ENCODE results near the gene DDIAS. TPM values are rescaled to one million over a fixed set of nuclear protein-coding genes. Genes with fewer than 3 reads are reported as not detected.
"Not testable (repeated sequence)": the region's sequence is repeated elsewhere in the genome, so short reads cannot be mapped to it uniquely, and the experiment has no call there.

The DDIAS gene
- total RNA-seq, 4 donors from 2014 or later = 0.27 to 0.83 (median 0.47) TPM; not detected in 1

DNA sequence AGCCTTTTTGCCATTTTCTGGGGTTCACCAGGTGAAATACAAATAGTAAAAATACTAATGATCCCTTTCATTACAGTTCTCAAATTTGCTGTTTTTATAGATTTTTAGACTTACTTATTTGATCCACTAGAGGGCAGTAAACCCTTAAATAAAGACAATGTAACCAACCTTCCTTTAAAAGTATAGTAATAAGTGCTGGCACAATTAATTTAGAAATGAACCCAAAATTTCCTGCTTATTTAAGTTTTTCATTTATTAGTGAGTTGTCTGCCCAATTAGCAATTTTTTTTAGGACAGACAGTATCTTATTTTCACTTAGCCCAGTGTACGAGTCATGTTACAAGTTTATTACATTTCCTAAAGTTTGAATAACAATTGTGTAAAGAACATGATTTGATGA is 4.7 kb downstream of the DDIAS start:
- DNase-seq = no peak

DNA sequence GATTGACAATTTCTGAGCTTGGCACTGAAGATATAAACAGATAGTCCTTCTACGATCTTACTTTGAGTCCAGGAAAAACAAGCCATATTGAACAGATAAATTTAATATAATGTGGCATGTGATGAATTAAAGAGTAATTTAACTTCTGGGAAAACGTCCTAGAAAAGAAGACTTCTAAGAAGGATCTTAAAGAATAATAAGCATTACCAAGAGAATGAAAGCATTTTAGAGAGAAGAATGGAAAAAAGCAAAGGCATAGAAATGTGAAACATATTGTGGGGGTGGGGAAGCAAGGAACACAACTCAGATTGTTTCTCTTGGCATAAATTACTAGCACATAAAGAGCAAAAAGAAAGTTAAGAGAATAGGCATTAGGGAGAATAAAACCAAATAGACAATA is 5.4 kb downstream of the DDIAS start:
- no peak overlapping the region for H3K4me3 ChIP-seq
- peaks cover 0 to 1% (median 0%) of the 10 kb centered on the region in 4 donors for H3K9me3 ChIP-seq
- TF ChIP-seq, protein P1, sequence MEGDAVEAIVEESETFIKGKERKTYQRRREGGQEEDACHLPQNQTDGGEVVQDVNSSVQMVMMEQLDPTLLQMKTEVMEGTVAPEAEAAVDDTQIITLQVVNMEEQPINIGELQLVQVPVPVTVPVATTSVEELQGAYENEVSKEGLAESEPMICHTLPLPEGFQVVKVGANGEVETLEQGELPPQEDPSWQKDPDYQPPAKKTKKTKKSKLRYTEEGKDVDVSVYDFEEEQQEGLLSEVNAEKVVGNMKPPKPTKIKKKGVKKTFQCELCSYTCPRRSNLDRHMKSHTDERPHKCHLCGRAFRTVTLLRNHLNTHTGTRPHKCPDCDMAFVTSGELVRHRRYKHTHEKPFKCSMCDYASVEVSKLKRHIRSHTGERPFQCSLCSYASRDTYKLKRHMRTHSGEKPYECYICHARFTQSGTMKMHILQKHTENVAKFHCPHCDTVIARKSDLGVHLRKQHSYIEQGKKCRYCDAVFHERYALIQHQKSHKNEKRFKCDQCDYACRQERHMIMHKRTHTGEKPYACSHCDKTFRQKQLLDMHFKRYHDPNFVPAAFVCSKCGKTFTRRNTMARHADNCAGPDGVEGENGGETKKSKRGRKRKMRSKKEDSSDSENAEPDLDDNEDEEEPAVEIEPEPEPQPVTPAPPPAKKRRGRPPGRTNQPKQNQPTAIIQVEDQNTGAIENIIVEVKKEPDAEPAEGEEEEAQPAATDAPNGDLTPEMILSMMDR (IDR thresholded peaks at IDR 0.05) = no peak
- no peak for TF ChIP-seq POLR2A (IDR thresholded peaks at IDR 0.05)
- H3K27me3 ChIP-seq = no peaks in the 10 kb centered on the region
- H3K27ac ChIP-seq = no peak overlapping the region
- peaks cover 0 to 2% (median 0%) of the 10 kb centered on the region in 4 donors for H3K4me1 ChIP-seq
- H3K36me3 ChIP-seq = no peaks in the 10 kb centered on the region
- no peak for DNase-seq

More for the DNA sequence above, 4.7 kb downstream of the DDIAS start:
- Histone ChIP-seq H3K4me3 (no peak overlapping the region), H3K36me3 (no peaks in the 10 kb centered on the region), H3K4me1 (peaks cover 0 to 5% (median 0%) of the 10 kb centered on the region in 4 donors), H3K27ac (no peak overlapping the region), H3K27me3 (no peaks in the 10 kb centered on the region), H3K9me3 (no peaks in the 10 kb centered on the region)
- TF ChIP-seq, protein P1 (IDR thresholded peaks at IDR 0.05) = peak; percentile 22 to 72 (median 67)
- no peak for TF ChIP-seq POLR2A (IDR thresholded peaks at IDR 0.05)

DNA sequence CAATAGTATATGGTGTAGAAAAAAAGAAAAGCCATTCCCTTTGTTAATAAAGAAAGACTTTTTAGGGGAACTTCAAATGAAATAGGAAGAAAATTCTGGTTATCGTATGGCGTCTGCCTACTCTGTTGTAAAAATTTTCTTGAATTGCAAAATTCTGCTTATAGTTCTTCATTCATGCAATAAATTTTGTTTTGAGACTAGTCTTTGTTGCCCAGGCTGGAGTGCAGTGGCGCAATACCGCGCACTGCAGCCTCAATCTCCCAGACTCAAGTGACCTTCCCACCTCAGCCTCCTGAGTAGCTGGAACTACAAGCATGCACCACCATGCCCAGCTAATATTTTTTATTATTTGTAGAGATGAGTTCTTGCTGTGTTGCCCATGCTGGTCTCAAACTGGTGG is 5.8 kb downstream of the DDIAS start:
- peak overlapping the region in 1 of 4 donors; percentile 2 for H3K27ac ChIP-seq
- no peak overlapping the region for H3K4me3 ChIP-seq
- no peaks in the 10 kb centered on the region for H3K4me1 ChIP-seq
- TF ChIP-seq, protein P1 (IDR thresholded peaks at IDR 0.05) = no peak
- TF ChIP-seq POLR2A (IDR thresholded peaks at IDR 0.05) = no peak
- no peaks in the 10 kb centered on the region for H3K36me3 ChIP-seq
- H3K27me3 ChIP-seq = no peaks in the 10 kb centered on the region
- no peak for DNase-seq
- H3K9me3 ChIP-seq = peaks cover 0 to 4% (median 0%) of the 10 kb centered on the region in 4 donors

DNA sequence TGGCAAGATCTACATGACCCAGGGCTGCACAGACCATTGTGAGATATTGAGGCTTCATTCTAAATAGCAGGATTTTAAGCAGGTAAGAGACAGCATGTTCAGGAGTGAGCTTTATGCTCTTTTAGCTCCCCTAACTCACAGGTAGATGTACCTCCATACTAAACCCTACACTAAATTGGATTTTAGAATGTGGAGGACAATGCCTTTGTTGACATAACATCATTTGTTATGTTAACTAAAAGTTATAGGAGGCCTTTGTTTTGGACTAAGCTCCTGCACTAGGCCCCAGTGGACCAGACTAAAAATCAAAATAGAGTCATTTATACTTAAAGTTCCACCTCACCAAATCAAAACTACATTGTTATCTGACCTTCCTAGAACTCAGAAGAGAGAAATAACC is 6.8 kb downstream of the DDIAS start:
- Histone ChIP-seq H3K4me1 (no peaks in the 10 kb centered on the region), H3K27me3 (no peaks in the 10 kb centered on the region), H3K27ac (peak overlapping the region in 1 of 4 donors; percentile 15), H3K9me3 (peaks cover 0 to 4% (median 0%) of the 10 kb centered on the region in 4 donors), H3K4me3 (no peak overlapping the region), H3K36me3 (no peaks in the 10 kb centered on the region)
- TF ChIP-seq, protein P1 (IDR thresholded peaks at IDR 0.05) = no peak
- TF ChIP-seq POLR2A (IDR thresholded peaks at IDR 0.05) = no peak
- DNase-seq = no peak

DNA sequence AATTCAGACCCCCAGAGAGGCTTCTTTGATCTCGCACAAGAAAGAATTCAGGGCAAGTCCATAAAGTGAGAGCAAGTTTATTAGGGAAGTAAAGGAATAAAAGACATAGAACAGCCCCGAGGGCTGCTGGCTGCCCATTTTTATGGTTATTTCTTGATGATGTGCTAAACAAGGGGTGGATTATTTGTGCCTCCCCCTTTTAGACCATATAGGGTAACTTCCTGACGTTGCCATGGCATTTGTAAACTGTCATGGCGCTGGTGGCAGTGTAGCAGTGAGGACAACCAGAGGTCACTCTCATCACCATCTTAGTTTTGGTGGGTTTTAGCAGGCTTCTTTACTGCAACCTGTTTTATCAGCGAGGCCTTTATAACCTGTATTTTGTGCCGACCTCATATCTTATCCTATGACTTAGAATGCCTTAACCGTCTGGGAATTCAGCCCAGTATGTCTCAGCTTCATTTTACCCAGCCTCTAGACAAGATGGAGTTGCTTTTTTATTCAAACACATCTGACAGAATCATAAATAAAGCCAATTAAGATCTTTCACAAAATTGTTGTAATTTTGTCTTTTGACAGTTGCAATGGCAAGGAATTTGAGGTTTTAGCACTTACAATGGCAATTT is 7.6 kb downstream of the DDIAS start:
- peaks cover 0 to 4% (median 0%) of the 10 kb centered on the region in 4 donors for H3K9me3 ChIP-seq
- TF ChIP-seq, protein P1 (IDR thresholded peaks at IDR 0.05) = no peak
- no peak for TF ChIP-seq POLR2A (IDR thresholded peaks at IDR 0.05)
- no peaks in the 10 kb centered on the region for H3K27me3 ChIP-seq
- no peak overlapping the region for H3K4me3 ChIP-seq
- no peaks in the 10 kb centered on the region for H3K4me1 ChIP-seq
- no peaks in the 10 kb centered on the region for H3K36me3 ChIP-seq
- no peak for DNase-seq
- no peak overlapping the region for H3K27ac ChIP-seq

DNA sequence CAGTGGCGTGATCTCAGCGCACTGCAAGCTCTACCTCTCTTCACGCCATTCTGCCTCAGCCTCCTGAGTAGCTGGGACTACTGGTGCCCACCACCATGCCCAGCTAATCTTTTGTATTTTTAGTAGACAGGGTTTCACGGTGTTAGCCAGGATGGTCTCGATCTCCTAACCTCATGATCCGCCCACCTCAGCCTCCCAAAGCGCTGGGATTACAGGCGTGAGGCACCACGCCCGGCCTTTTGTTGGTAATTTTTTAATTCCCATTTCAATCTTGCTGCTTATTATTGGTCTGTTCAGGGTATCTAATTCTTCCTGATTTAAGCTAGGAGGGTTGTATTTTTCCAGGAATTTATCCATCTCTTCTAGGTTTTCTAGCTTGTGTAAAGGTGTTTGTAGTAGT is 18.2 kb downstream of the DDIAS start:
- H3K4me3 ChIP-seq, H3K36me3 ChIP-seq, H3K9me3 ChIP-seq, DNase-seq, H3K27me3 ChIP-seq: not testable (repeated sequence)
- peak overlapping the region; percentile 26 to 79 (median 40) for H3K27ac ChIP-seq
- peaks cover 0 to 15% (median 3%) of the 10 kb centered on the region in 4 donors for H3K4me1 ChIP-seq

DNA sequence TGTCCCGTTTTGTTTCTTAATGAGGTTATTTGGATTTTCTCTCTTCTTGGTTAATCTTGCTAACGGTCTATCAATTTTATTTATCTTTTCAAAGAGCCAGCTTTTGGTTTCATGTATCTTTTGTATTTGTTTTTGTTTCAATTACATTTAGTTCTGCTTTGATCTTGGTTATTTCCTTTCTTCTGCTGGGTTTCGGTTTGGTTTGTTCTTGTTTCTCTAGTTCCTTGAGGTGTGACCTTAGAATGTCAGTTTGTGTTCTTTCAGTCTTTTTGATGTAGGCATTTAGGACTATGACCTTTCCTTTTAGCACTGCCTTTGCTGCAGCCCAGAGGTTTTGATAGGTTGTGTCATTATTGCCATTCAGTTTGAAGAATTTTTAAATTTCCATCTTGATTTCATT is 18.7 kb downstream of the DDIAS start:
- not testable (repeated sequence) for H3K9me3 ChIP-seq, H3K36me3 ChIP-seq, H3K27me3 ChIP-seq, H3K4me3 ChIP-seq, DNase-seq
- Histone ChIP-seq H3K4me1 (peaks cover 0 to 15% (median 3%) of the 10 kb centered on the region in 4 donors), H3K27ac (peak overlapping the region; percentile 26 to 79 (median 40))

DNA sequence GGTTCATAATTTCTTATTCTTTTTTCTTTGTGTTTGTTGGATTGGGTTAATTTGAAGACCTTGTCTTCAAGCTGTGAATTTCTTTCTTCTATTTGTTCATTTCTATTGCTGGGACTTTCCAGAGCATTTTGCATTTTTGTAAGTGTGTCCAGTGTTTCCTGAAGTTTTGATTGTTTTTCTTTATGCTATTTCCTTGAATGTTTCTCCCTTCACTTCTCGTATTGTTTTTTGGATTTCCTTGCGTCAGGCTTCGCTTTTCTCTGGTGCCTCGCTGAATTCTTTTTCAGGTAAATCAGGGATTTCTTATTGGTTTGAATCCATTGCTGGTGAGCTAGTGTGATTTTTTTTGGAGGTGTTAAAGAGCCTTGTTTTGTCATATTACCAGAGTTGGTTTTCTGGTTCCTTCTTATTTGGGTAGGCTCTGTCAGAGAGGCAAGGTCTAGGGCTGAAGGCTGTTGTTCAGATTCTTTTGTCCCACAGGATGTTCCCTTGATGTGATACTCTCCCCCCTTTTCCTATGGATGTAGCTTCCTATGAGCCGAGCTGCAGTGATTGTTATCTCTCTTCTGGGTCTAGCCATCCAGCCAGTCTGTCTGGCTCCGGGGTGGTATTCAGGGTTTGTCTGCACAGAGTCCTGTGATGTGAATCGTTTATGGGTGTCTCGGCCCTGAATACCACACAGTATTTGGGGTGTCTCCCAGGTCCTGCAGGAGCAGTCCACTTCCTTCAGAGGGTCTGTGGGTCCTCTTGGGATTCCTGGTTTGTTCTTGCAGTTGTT is 21.0 kb downstream of the DDIAS start:
- Histone ChIP-seq H3K27ac (peak overlapping the region in 1 of 4 donors; percentile 15), H3K4me1 (peaks cover 0 to 15% (median 3%) of the 10 kb centered on the region in 4 donors)
- H3K4me3 ChIP-seq, H3K27me3 ChIP-seq, H3K9me3 ChIP-seq, H3K36me3 ChIP-seq, DNase-seq: not testable (repeated sequence)

Data from Peyer's patch (tissue), 4 donors.